GM06990 (cell line): ENCODE data around the gene CTAG1A.

Experiments
- DNase-seq: peaks from one replicate; pipeline ENCODE4 v3.0.0-alpha.2; 2011; ENCODE audit not compliant: insufficient read length; ENCODE audit errors: extremely low read depth
- H3K27me3 ChIP-seq: replicated peaks from 2 replicates; pipeline ENCODE4 v1.6.0; 2011; ENCODE audit warnings: low read length; ENCODE audit not compliant: control insufficient read depth, insufficient read depth
- H3K36me3 ChIP-seq: 2 replicates; pipeline ENCODE4 v1.5.1; 2011; ENCODE audit warnings: low read length; ENCODE audit not compliant: control insufficient read depth, insufficient read depth
- H3K4me3 ChIP-seq: replicated peaks from 2 replicates; pipeline ENCODE4 v1.5.1; 2011; ENCODE audit warnings: low read depth, mild to moderate bottlenecking, control low read depth, low read length
- TF ChIP-seq, protein P1 (sequence below): IDR thresholded peaks from 2 replicates; pipeline ENCODE4 v1.5.1; 2011; ENCODE audit warnings: low read length, control low read depth, mild to moderate bottlenecking, inconsistent platforms; ENCODE audit not compliant: insufficient read depth, poor library complexity, severe bottlenecking

Gene CTAG1A

DNA sequence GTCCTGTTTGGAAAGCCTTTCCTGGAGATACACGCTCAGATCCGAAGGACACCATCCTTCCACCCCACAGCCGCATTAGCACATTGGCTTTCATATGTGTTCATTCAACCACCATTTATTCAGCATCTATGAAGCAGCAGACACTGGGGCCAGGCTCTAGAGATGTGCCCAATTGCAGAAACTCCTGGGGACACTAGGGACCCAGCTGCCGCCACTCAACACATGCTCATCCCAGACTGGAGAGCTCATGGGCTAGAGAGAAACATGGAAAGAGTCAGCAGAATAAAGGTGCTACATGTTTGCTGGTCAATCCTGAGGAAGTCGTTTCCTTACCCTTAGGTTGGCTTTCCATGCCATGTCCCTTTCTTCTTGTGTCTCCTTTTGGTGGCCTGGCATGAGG is 7.6 kb downstream of the CTAG1A start:
- TF ChIP-seq, protein P1, sequence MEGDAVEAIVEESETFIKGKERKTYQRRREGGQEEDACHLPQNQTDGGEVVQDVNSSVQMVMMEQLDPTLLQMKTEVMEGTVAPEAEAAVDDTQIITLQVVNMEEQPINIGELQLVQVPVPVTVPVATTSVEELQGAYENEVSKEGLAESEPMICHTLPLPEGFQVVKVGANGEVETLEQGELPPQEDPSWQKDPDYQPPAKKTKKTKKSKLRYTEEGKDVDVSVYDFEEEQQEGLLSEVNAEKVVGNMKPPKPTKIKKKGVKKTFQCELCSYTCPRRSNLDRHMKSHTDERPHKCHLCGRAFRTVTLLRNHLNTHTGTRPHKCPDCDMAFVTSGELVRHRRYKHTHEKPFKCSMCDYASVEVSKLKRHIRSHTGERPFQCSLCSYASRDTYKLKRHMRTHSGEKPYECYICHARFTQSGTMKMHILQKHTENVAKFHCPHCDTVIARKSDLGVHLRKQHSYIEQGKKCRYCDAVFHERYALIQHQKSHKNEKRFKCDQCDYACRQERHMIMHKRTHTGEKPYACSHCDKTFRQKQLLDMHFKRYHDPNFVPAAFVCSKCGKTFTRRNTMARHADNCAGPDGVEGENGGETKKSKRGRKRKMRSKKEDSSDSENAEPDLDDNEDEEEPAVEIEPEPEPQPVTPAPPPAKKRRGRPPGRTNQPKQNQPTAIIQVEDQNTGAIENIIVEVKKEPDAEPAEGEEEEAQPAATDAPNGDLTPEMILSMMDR: no peak
- no peaks in the 10 kb centered on the region for H3K36me3 ChIP-seq
- no peaks in the 10 kb centered on the region for H3K27me3 ChIP-seq
- H3K4me3 ChIP-seq: no peak overlapping the region
- DNase-seq: no peak

DNA sequence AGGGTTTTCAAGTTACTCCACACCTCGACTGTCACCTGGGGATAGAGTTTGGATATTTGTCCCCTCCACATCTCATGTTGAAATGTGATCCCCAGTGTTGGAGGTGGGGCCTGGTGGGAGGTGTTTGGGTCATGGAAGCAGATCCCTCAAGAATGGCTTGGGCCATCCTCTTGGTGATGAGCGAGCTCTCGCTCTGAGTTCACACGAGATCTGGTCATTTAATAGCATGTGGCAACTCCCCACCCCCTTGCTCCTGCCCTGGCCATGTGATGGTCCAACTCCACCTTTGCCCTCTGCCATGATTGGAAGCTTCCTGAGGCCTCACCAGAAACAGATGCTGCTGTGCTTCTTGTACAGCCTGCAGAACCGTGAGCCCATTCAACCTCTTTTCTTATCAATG is 8.3 kb downstream of the CTAG1A start:
- H3K36me3 ChIP-seq: no peaks in the 10 kb centered on the region
- DNase-seq: no peak
- no peaks in the 10 kb centered on the region for H3K27me3 ChIP-seq
- TF ChIP-seq, protein P1: no peak
- no peak overlapping the region for H3K4me3 ChIP-seq

DNA sequence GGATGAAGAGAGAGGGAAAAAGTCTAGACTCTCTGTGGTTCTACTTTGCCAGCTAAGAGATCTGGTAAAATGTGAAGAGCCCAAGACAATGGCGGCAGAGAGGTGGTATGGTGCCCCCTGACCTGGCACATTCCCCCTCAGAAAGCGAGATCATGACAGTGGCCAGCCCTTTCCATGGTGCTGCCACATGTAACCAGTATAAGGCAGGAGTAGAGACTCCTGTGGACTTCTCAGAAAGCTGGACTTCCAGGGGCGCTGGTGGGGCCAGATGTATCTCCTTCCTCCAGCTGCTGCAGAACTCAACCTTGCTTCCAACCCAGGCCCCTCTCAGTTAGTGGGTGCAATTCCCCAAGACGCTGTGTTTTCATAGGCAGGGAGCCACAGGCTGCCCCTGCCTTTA is 9.6 kb downstream of the CTAG1A start:
- H3K4me3 ChIP-seq: no peak overlapping the region
- no peak for DNase-seq
- H3K27me3 ChIP-seq: no peaks in the 10 kb centered on the region
- TF ChIP-seq, protein P1: no peak
- no peaks in the 10 kb centered on the region for H3K36me3 ChIP-seq

DNA sequence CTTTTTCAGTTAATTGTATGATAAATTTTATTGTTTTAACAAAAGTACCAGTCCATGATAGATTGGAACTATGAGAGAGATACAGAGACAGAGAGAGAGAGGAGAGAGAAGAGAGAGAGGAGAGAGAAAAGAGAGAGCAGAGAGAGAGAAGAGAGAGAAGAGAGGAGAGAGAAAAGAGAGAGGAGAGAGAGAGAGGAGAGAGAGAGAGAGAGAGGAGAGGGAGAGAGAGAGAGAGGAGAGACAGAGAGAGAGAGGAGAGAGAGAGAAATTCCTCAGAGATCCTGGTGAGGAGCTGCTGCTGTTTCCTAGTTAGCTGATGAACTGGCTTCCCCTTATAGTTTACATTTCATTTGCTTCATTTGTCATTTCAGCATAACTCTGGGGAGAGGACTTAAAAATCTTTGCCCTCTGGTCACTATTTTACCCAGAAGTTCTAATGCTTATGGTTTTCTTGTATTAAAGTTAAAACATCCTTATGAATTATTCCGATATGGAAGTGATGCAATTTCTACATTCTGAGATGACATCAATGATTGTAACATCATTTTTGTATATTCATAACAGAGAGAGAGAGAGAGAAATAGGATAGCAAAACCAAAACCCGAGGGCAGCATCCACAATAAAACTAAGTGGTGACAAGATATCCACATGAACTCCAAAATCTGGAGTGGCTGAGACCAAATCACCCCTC is 10.8 kb downstream of the CTAG1A start:
- no peak for DNase-seq
- no peak overlapping the region for H3K4me3 ChIP-seq

DNA sequence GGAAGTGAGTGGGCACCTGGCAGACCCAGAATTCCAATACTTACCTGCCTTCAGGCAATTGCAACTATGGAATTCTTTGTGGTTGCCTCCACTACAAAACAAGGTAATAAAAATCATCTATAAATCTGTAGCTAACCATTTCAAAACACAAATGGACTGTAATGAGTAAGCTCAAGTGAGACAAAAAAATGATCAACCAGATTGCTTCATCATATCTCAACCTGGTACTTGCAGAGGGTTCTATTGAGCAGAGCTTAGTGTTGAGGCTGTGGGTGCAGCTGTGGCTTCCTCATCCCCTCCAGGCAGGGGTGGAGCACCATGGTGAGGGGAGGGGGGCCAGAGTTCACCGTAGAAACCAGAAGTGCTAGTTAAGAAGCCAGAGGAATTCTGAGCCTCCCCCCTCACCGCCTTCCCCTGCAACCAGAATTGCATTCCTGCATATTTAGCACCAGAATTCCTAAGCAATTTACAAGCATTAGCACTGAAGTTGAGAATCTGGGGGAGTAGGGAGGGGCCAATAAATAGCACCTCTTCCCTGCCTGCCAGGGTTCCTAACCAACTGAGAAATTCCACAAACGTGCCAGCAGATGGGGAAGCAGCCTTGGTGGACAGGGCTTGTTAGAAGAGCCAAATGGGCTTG is 11.5 kb downstream of the CTAG1A start:
- TF ChIP-seq, protein P1: no peak
- Histone ChIP-seq H3K36me3 (no peaks in the 10 kb centered on the region), H3K27me3 (no peaks in the 10 kb centered on the region), H3K4me3 (no peak overlapping the region)
- DNase-seq: no peak

More for the DNA sequence above, 10.8 kb downstream of the CTAG1A start:
- Histone ChIP-seq H3K36me3 (no peaks in the 10 kb centered on the region), H3K27me3 (no peaks in the 10 kb centered on the region)
- TF ChIP-seq, protein P1: no peak
